Endothelial cell of umbilical vein (primary cell): ENCODE measurements around the gene ATP13A5. TPM values are rescaled to one million over a fixed set of nuclear protein-coding genes. Genes with fewer than 3 reads are reported as not detected.

Experiments used
- BruUV-seq: library from RNA; stranded (reverse); fragments of 400-500 nt; replicated peaks from 2 replicates; lab custom pipeline; 2021; lab: Mats Ljungman, UMichigan
- CTCF ChIA-PET: fragments of 300-600, 350-600 bp; sonication (Branson Sonifier 250); formaldehyde crosslinking; loops from one replicate; lab custom pipeline; 2021; ENCODE audit warnings: antibody characterized with exemption, inconsistent platforms; lab: Charles Lee
- POLR2A ChIA-PET: fragments of 300-600, 350-600 bp; sonication (Branson Sonifier 250); formaldehyde crosslinking; loops from one replicate; lab custom pipeline; 2021; ENCODE audit warnings: antibody characterized with exemption, inconsistent platforms; lab: Charles Lee
- DNase-seq: peaks from one replicate; pipeline ENCODE4 v3.0.0-alpha.2; 2011; ENCODE audit warnings: low read depth, low spot score
- FAIRE-seq: peaks from 2 replicates; lab custom pipeline; 2011; peaks lifted over from hg19 to GRCh38; lab: Jason Lieb, UNC
- H2AFZ ChIP-seq: 2 replicates; pipeline ENCODE4 v1.6.0; 2012; ENCODE audit warnings: low read depth, low read length, control low read depth, inconsistent platforms
- H3K27ac ChIP-seq: 2 replicates; pipeline ENCODE4 v1.5.1; 2011; ENCODE audit warnings: low read depth, mild to moderate bottlenecking, control low read depth, low read length, moderate library complexity; ENCODE audit not compliant: insufficient read depth
- H3K27me3 ChIP-seq, 2 experiments: 2 replicates each; pipeline versions ENCODE4 v1.6.0 to v1.6.1; 2011; ENCODE audit warnings: low read length in 2 of 2, mixed read lengths in 1 of 2; ENCODE audit not compliant: control insufficient read depth in 2 of 2, insufficient read depth in 2 of 2
- H3K36me3 ChIP-seq, 2 experiments: 2 replicates in 1 of 2; 3 replicates in 1 of 2; pipeline ENCODE4 v1.5.1; 2011; ENCODE audit warnings: low read length in 2 of 2, mild to moderate bottlenecking in 1 of 2, moderate library complexity in 1 of 2; ENCODE audit not compliant: control insufficient read depth in 2 of 2, insufficient read depth in 2 of 2; ENCODE audit errors: extremely low read depth in 1 of 2
- H3K4me1 ChIP-seq: 3 replicates; pipeline ENCODE4 v1.5.1; 2011; ENCODE audit warnings: mild to moderate bottlenecking, low read length; ENCODE audit not compliant: control insufficient read depth, insufficient read depth; ENCODE audit errors: extremely low read depth
- H3K4me2 ChIP-seq: 2 replicates; pipeline ENCODE4 v1.6.1; 2011; ENCODE audit warnings: low read length, control low read depth, mixed read lengths; ENCODE audit not compliant: insufficient read depth
- H3K4me3 ChIP-seq, 3 experiments: fragments of 200-600 bp in 1 of 3; sonication (generic), shearing (Covaris generic) in 1 of 3; replicated peaks in 1 of 3; 2 replicates each; pipeline ENCODE4 v1.5.1; 2011 to 2016; ENCODE audit warnings: control low read depth in 3 of 3, low read length in 3 of 3, mild to moderate bottlenecking in 2 of 3, inconsistent platforms in 1 of 3, low read depth in 1 of 3, moderate library complexity in 1 of 3; ENCODE audit not compliant: insufficient read depth in 1 of 3
- H3K79me2 ChIP-seq: 2 replicates; pipeline ENCODE4 v1.6.0; 2012; ENCODE audit warnings: low read length, inconsistent platforms; ENCODE audit not compliant: control insufficient read depth, insufficient read depth
- H3K9ac ChIP-seq: replicated peaks from 2 replicates; pipeline ENCODE3; 2011; ENCODE audit warnings: low read length, control low read depth; ENCODE audit not compliant: insufficient read depth; ENCODE audit errors: extremely low read depth
- H3K9me1 ChIP-seq: replicated peaks from 3 replicates; pipeline ENCODE4 v1.6.0; 2011; ENCODE audit warnings: mild to moderate bottlenecking, low read length; ENCODE audit not compliant: control insufficient read depth, insufficient read depth; ENCODE audit errors: extremely low read depth
- H3K9me3 ChIP-seq: replicated peaks from 2 replicates; pipeline ENCODE4 v1.5.1; 2012; ENCODE audit warnings: low read length, inconsistent platforms; ENCODE audit not compliant: control insufficient read depth, insufficient read depth
- H4K20me1 ChIP-seq: replicated peaks from 2 replicates; pipeline ENCODE3; 2011; ENCODE audit warnings: mild to moderate bottlenecking, low read length; ENCODE audit not compliant: control insufficient read depth, insufficient read depth; ENCODE audit errors: extremely low read depth
- EZH2 ChIP-seq: IDR thresholded peaks from 2 replicates; pipeline ENCODE4 v1.6.1; 2012; ENCODE audit warnings: borderline replicate concordance, low read depth, mild to moderate bottlenecking, moderate library complexity, low read length, inconsistent platforms; ENCODE audit not compliant: severe bottlenecking
- FOS ChIP-seq: IDR thresholded peaks from 2 replicates; pipeline ENCODE4 v1.6.1; 2011; ENCODE audit warnings: mild to moderate bottlenecking, low read length, moderate library complexity, borderline replicate concordance; ENCODE audit not compliant: insufficient read depth
- GATA2 ChIP-seq: IDR thresholded peaks from 2 replicates; pipeline ENCODE4 v1.7.0; 2011; ENCODE audit warnings: low read depth, mild to moderate bottlenecking, moderate library complexity, mixed read lengths, low read length; ENCODE audit not compliant: insufficient read length, insufficient read depth
- JUN ChIP-seq: IDR thresholded peaks from 2 replicates; pipeline ENCODE4 v1.6.1; 2011; ENCODE audit warnings: borderline replicate concordance, low read depth; ENCODE audit not compliant: insufficient read length, insufficient read depth
- MYC ChIP-seq: IDR thresholded peaks from one replicate; pipeline ENCODE4 v1.6.1; 2011; ENCODE audit warnings: mild to moderate bottlenecking, low read depth, low read length
- POLR2A ChIP-seq: IDR thresholded peaks from 2 replicates; pipeline ENCODE4 v1.6.1; 2012; ENCODE audit warnings: low read depth, mild to moderate bottlenecking, control low read depth, low read length
- POLR2AphosphoS5 ChIP-seq: IDR thresholded peaks from 2 replicates; pipeline ENCODE4 v1.6.1; 2012; ENCODE audit warnings: low read depth, mild to moderate bottlenecking, control low read depth, low read length, moderate library complexity; ENCODE audit not compliant: insufficient read depth
- dilution Hi-C: fragments of 300-500 bp; cut with MboI; formaldehyde crosslinking; loops from one replicate; pipeline ENCODE4 v1.15.0; 2019; ENCODE audit warnings: low sequenced_read_pairs; ENCODE audit not compliant: extremely low pct_ligation_motif_present
- intact Hi-C: fragments of 100-400 bp; cut with micrococcal nuclease; formaldehyde crosslinking; loops from one replicate; pipeline ENCODE4 v1.10.0; 2022
- polyA plus RNA-seq, 4 experiments: library from polyadenylated mRNA; depleted of rRNA in 3 of 4; stranded (reverse) in 3 of 4; unstranded in 1 of 4; fragments of >200 nt; gene quantifications; 2 replicates each; pipeline versions ENCODE4 v1.2.1 to v1.2.3, GENCODE V29; 2011 to 2012; ENCODE audit warnings: missing spikeins in 1 of 4
- total RNA-seq: library from RNA; stranded (reverse); gene quantifications from 2 replicates; pipeline ENCODE4 v1.2.3, GENCODE V29; 2021
- TF ChIP-seq, protein P1 (sequence below), 2 donors: IDR thresholded peaks; 1 replicate in 1 of 2; 2 replicates in 1 of 2; pipeline ENCODE4 v1.5.1; 2011; ENCODE audit warnings: low read length in 2 of 2, mild to moderate bottlenecking in 2 of 2, moderate library complexity in 2 of 2, control low read depth in 1 of 2, inconsistent platforms in 1 of 2, low read depth in 1 of 2; ENCODE audit not compliant: insufficient read depth in 1 of 2; ENCODE audit errors: extremely low read depth in 1 of 2
- TF ChIP-seq, protein P2 (sequence below): IDR thresholded peaks from 2 replicates; pipeline ENCODE4 v1.6.1; 2011; ENCODE audit not compliant: insufficient read depth, insufficient read length

ATP13A5 gene
- total and polyA plus RNA-seq, 2 donors (not counting 3 experiments of a cell fraction or from before 2014, with no cell fraction given): not detected

DNA sequence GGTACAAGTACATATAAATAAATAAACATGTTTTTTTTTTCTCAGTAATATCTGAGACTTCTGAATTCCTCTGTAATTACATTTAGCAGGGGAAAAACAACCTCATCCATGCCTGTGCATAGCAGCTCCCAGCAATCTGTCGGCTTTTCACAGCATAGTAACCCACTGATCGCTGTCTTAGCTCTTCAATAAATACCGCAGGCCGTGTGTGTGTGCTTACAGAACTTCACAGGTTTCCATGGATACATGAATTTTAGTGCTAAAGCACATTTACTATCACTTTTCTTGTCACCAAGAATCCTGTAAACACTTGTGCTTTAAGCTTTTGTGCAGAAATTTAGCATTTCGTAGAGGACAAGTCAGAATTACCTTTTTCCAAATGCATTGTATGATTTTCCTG, 141.5 kb downstream of the ATP13A5 start:
- no peak for DNase-seq
- no peaks in the 10 kb centered on the region for H3K36me3 ChIP-seq
- H2AFZ ChIP-seq: no peak overlapping the region
- ChIA-PET CTCF (interaction anchor here (1.6 kb wide), 1 partner anchor 12 kb away, joined by 3 read pairs; no protein-coding TSS in a partner anchor), POLR2A (no interaction called here)
- H3K9me1 ChIP-seq: no peaks in the 10 kb centered on the region
- no peak for TF ChIP-seq MYC
- dilution Hi-C loops: no loop called here
- H3K9ac ChIP-seq: no peak overlapping the region
- intact Hi-C loops: no loop called here
- BruUV-seq: no TSS peak
- no peaks in the 10 kb centered on the region for H3K79me2 ChIP-seq
- FAIRE-seq: no peak
- no peak overlapping the region for H3K4me2 ChIP-seq
- H3K9me3 ChIP-seq: no peaks in the 10 kb centered on the region
- H3K27me3 ChIP-seq: peaks cover 3 to 11% of the 10 kb centered on the region in 2 experiments
- no peaks in the 10 kb centered on the region for H4K20me1 ChIP-seq
- no peak overlapping the region for H3K4me3 ChIP-seq
- peaks cover 5% of the 10 kb centered on the region for H3K4me1 ChIP-seq
- H3K27ac ChIP-seq: no peak overlapping the region

DNA sequence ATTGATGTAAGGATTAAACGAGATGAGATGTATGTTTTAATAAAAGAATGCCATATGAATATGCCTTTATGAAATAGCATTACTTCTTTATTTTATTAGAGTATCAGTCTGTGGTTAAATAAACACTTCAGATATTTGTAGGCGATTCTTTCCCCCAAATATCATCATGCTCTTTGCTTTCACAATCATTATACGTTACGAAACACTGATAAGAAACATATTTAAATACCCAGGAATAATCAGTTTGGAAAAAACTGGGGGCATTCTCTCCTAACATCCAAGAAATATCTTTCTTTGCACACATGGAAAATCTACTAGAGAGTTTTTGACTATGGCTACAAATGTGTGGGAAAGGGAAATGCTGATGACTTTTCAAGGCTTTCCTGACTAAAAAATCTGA, 142.0 kb downstream of the ATP13A5 start:
- Histone ChIP-seq H3K9ac (no peak overlapping the region), H3K4me1 (peaks cover 5% of the 10 kb centered on the region), H3K4me3 (no peak overlapping the region), H2AFZ (no peak overlapping the region), H3K27me3 (peaks cover 3 to 10% of the 10 kb centered on the region in 2 experiments), H3K4me2 (no peak overlapping the region), H3K27ac (no peak overlapping the region), H4K20me1 (no peaks in the 10 kb centered on the region), H3K9me3 (no peaks in the 10 kb centered on the region), H3K9me1 (no peaks in the 10 kb centered on the region), H3K36me3 (no peaks in the 10 kb centered on the region), H3K79me2 (no peaks in the 10 kb centered on the region)
- ChIA-PET CTCF (interaction anchor here (1.6 kb wide), 1 partner anchor 12 kb away, joined by 3 read pairs; no protein-coding TSS in a partner anchor), POLR2A (no interaction called here)
- intact Hi-C loops: no loop called here
- BruUV-seq: no TSS peak
- dilution Hi-C loops: no loop called here
- DNase-seq (no peak), FAIRE-seq (no peak)
- TF ChIP-seq FOS (no peak), MYC (no peak), POLR2AphosphoS5 (no peak), JUN (no peak), EZH2 (no peak), POLR2A (no peak), GATA2 (no peak)
- TF ChIP-seq, protein P1, sequence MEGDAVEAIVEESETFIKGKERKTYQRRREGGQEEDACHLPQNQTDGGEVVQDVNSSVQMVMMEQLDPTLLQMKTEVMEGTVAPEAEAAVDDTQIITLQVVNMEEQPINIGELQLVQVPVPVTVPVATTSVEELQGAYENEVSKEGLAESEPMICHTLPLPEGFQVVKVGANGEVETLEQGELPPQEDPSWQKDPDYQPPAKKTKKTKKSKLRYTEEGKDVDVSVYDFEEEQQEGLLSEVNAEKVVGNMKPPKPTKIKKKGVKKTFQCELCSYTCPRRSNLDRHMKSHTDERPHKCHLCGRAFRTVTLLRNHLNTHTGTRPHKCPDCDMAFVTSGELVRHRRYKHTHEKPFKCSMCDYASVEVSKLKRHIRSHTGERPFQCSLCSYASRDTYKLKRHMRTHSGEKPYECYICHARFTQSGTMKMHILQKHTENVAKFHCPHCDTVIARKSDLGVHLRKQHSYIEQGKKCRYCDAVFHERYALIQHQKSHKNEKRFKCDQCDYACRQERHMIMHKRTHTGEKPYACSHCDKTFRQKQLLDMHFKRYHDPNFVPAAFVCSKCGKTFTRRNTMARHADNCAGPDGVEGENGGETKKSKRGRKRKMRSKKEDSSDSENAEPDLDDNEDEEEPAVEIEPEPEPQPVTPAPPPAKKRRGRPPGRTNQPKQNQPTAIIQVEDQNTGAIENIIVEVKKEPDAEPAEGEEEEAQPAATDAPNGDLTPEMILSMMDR (IDR thresholded peaks at IDR 0.05; ENCODE audit: extremely low read depth in 1 of 2, insufficient read depth in 1 of 2, low read depth in 1 of 2, low read length in 2 of 2): no peak
- TF ChIP-seq, protein P2, sequence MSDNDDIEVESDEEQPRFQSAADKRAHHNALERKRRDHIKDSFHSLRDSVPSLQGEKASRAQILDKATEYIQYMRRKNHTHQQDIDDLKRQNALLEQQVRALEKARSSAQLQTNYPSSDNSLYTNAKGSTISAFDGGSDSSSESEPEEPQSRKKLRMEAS: no peak
